Measurements from ENCODE around the gene MTPN.

Gene MTPN, protein sequence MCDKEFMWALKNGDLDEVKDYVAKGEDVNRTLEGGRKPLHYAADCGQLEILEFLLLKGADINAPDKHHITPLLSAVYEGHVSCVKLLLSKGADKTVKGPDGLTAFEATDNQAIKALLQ

DNA sequence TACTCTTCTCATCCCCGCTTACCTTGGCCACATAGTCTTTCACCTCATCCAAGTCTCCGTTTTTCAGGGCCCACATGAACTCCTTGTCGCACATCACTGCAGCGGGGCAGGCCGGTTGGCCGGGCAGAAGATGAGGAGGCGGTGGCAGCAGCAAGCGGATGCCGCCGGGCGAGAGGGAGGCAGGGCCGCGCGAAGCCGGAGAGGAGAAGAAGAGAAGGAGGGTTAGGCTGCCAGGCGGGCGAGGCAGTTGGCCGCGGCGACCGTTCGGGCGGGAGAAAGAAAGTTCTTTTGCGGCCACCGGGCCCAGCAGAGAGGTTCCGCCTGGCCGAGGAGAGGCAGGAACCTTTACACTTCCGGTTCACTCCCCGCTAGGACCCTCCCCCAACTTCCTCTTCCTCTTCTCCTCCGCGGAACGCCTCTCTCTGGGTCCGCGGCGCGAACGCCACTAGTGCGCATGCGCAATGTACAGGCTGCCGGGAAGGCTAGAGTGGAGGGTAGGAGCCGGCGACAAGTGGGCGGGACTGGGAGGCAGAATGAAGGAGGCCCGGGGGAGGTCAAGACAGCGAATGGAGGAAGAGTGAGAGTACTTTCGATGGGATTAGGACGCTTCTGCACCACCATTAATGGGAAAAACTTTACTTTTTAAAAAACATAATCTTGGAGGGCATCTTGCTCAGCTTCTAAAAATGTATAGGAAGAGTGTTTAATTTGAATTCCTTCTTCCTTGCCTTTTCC is at the start of gene MTPN:
Gene MTPN, minus strand, starts transcription at position 353 of the 735 bp plus-strand sequence. Its CDS starts 259 bp downstream, at position 94.
- DNase-seq (ENCODE audit: low spot score): peak; percentile 98

- DNase-seq (ENCODE audit: low spot score): no peak
Observed at GRCh38 chr7:136026209-136026608, 49.0 kb upstream of the MTPN start.

DNA sequence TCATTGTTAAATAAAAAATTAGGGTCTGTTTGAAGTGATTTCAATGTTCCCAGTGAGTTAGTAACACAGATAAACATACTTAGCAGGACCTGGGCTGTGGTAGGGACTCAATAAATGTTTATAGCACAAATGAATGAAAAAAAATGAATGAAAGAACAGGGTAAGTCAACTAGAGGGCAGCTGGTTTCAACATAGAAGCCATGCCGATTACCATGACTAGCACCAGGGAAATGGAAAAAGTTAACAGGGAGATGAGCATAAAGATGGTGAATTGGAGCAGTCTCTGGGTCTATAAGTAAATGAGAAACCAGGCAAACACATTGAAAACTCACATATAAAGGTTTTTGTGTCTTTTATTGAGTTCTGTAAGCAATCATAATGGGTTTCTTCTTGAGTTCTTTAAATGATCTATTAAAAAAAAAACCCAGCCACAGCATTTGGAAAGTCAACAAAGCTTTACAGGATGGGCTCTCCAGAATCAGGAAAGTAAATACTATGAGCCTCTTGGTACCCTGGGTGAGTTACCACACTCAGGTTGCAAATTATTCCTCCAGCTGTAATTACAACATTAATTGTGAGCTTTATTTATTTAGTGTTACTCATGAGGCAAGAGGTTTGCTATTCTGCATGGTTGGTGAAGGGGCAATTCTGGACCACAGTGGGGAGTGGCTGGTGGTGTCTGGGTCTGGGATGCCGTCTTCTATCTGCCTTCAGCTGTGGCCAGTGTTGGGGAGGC is 46.1 kb upstream of the MTPN start:
- no peak for DNase-seq (ENCODE audit: low spot score)

DNA sequence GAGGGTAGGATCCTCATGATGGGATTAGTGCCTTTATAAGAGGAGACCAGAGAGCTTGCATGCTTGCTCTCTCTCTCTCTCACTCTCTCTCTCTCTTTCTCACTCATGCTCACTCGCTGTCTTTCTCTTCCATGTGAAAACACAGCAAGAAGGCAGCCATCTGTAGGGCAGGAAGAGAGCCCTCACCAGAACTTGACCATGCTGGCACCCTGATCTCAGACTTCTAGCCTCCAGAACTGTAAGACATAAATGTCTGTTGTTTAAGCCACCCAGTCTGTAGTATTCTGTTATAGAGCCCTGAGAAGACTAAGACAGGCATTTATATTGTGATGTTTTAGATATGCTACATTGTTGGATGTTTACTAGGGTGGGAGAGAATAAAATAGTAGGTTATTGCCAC is 43.4 kb upstream of the MTPN start:
- DNase-seq (ENCODE audit: low spot score): no peak

GRCh38 chr7:136018104-136018503 is 40.9 kb upstream of the MTPN start:
- no peak for DNase-seq (ENCODE audit: low spot score)

GRCh38 chr7:136016649-136017395 is 39.7 kb upstream of the MTPN start:
- DNase-seq (ENCODE audit: low spot score): no peak

GRCh38 chr7:136015638-136016037 is 38.5 kb upstream of the MTPN start:
- DNase-seq (ENCODE audit: low spot score): no peak

- DNase-seq (ENCODE audit: low spot score): no peak
Observed at GRCh38 chr7:136014659-136015058, 37.5 kb upstream of the MTPN start.

DNA sequence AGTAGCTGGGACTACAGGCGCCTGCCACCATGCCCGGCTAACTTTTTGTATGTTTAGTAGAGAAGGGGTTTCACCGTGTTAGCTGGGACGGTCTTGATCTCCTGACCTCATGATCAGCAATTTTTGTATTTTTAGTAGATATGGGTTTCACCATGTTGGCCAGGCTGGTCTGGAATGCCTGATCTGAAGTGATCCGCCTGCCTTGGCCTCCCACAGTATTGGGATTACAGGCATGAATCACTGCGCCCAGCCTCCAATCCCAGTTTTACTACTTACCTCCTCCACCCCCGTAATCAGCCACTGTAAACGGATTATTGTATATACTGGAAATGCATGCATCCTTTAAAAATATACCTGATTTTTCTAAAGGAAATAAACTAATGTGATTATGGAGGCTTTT is 35.1 kb upstream of the MTPN start:
- DNase-seq (ENCODE audit: low spot score): no peak

DNA sequence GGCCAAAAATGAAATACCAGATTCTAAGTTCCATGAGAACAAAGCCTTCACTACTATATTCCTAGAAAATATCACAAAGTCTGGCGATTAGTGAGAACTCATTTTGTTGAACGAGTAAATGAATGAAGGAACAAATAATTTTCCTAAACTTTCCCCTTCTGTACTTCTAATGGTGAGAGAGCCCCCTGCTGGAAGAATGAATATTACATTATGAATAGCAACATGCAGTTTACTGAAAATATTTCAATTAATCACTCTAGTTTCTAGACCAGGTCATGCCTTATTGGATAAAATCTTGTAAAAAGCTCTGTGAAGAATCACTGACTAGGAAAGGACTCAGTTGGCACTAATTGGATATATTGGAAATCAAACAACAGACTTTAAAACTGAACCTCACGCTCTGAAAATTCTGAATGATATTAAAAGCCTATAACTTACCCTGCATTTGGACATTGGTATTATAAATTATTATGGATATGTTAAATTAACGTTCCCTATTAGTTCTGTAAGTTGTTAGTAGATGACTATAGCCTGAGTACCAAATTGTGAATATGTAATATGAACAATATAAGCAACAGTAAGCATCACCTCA is 32.4 kb upstream of the MTPN start:
- peak; percentile 77 for DNase-seq (ENCODE audit: low spot score)

- DNase-seq (ENCODE audit: low spot score): no peak
Observed at GRCh38 chr7:136006208-136006607, 29.0 kb upstream of the MTPN start.

GRCh38 chr7:136004083-136004482 is 26.9 kb upstream of the MTPN start:
- no peak for DNase-seq (ENCODE audit: low spot score)

DNA sequence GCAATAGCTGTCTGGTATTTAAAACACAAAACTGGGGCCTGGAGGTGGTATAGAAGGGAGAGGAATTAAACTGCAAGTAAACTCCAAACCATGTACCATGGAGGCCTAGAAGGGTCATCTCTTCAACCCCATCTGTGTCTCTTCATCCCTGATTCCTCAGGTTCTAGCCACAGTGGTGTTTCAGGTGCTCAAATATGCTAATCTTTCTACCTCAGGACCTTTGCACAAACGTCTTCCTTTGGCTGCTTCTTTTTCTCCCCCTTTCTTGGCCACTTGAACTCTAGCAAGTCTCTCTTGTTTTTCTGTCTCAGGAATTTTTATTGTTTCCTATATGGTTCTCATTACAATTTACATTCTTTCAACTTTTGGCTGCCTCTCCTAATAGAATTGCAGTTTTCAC is 25.6 kb upstream of the MTPN start:
- DNase-seq (ENCODE audit: low spot score): no peak

DNA sequence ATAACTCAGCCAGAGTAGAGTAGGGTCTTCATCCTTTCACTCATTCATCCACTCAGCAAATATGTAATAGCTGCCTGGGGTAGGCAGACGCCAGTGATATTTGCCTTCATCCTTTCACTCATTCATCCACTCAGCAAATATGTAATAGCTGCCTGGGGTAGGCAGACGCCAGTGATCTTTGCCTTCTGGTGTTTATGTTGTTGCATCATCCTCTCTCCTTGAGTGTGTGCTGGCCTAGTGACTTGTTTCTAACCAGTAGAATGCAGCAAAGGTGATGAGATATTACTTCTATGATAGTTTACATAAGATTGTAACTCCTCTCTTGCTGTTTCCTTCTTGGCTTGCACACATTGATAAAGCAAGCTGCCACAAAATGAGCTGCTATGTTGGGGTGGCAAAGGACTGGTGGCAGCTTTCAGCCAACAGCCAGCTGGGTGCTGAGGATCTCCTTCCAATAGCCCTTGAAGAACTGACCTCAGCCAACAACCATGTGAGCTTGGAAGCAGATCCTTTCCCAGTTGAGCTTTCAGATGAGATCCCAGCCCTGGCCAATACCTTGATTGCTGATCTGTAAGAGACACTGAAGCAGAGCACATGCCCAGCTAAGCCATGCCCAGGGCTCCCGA is 23.2 kb upstream of the MTPN start:
- DNase-seq (ENCODE audit: low spot score): no peak

DNA sequence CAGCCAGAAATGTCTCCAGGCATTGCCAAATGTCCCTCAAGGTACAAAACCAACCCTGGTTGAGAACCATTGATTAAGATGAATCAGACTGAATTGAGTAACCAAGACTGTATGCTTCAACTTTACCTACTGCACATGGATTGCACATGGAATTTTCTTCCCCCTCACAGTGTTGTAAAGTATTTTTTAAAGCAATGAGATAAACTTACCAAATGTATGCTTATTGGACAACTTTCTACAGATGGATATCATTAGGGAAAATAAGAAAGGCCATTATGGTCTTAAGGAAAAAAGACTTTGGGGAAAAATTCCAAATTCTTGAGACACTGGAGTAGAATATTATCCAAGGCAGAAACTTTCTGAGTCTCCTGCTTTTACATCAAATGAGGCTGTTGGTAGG is 20.9 kb upstream of the MTPN start:
- no peak for DNase-seq (ENCODE audit: low spot score)

GRCh38 chr7:135995748-135996147 is 18.6 kb upstream of the MTPN start:
- no peak for DNase-seq (ENCODE audit: low spot score)

- DNase-seq (ENCODE audit: low spot score): no peak
Observed at GRCh38 chr7:135994466-135995205, 17.5 kb upstream of the MTPN start.

GRCh38 chr7:135993950-135994349 is 16.8 kb upstream of the MTPN start:
- no peak for DNase-seq (ENCODE audit: low spot score)

DNA sequence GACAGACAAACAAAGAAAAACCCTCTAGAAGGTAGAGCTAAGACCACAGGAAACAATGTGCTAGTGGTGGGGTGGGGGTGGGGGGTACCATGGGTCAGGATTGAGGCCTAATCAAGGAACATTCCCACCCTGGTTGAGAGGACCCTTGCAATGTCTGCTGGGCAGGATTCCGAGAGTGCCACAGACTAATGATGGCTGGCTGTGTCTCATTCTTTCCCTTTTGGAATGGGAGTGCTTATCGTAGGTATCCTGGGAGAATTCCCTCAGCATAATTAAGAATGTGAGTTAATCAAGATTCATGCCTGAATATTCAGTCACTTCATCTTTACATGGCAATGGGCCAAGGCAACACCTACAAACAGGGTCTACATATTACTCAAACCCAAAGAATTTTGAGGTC is 14.7 kb upstream of the MTPN start:
- DNase-seq (ENCODE audit: low spot score): no peak

GRCh38 chr7:135991322-135991721 is 14.2 kb upstream of the MTPN start:
- DNase-seq (ENCODE audit: low spot score): no peak

DNA sequence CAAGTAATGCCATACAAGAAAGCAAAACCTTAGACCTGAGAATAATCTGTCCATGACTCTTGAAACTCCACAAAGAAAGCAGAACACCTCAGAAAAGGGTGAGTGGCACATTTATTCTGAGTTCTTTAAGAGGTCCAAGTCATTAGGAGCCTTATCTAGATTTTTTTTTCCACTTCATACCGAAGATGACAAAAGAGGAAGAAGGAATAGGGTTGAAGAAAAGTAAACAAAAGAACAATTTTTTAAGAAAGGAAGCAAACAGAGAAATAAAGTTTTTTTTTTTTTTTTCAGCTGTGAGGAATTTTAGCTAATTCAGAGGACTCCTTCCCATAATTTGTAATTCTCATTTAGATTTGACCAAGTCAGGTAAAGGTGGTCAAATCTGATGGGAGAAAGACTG is 13.1 kb upstream of the MTPN start:
- DNase-seq (ENCODE audit: low spot score): no peak

All from hematopoietic multipotent progenitor cell treated with erythropoietin and hydrocortisone succinate and interleukin-3 and kit ligand, for 15 days (in vitro differentiated cells).